GM19239 (cell line): ENCODE measurements around the gene DPF1.
A peak's percentile ranks its signal among the peaks of the same experiment; 100 is the strongest.
"Not testable (repeated sequence)": the region's sequence is repeated elsewhere in the genome, so short reads cannot be mapped to it uniquely, and the experiment has no call there.

Experiments
- DNase-seq: peaks from one replicate; pipeline ENCODE4 v3.0.0; 2011; ENCODE audit warnings: low spot score; ENCODE audit not compliant: insufficient read length
- FAIRE-seq: peaks from 2 replicates; lab custom pipeline; 2011; peaks lifted over from hg19 to GRCh38; lab: Jason Lieb, UNC

The DPF1 gene

DNA sequence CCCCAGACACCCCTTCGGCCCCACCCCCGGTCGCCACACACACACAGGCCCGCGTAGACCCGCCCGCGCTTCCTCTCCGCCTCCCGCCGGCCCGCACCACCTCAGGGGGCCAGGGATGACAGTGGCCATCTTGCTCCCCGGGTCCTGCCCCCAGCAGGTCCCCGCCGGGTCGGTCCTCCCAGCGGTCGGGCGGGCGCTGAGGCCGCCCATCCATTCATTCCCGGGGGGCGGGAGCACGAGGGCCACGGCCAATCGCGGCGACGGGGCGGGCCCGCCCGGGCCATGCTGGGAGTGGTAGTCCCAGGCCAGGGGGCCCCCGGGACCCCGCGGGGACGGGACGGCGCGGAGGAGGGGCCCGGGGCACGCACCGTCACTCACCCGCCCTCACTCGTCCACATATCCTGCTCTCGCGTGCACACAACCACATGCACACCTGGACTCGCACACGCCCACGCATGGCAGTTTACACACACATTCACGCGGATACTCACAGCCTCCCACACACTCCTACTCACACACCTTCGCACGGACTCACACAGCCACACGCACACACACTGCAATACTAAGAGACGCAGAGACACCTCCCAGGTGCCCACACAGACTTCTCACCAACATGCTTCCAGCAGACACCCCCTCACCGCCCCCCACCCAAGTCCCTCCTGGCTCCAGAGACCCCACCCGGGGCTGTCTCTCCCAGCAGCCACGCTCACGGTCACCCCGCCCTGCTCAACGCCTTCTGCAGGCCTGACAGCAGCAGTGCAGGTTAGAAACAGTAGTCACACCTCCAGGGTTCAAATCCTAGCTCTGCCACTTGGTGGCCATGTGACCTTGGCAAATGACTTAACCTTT lies at the start of gene DPF1:
Gene DPF1, minus strand, starts transcription at position 209 of the 849 bp plus-strand sequence. Its CDS starts 80 bp downstream, at position 129.
- DNase-seq, result peak; percentile 96
- FAIRE-seq, result peak; percentile 65

DNA sequence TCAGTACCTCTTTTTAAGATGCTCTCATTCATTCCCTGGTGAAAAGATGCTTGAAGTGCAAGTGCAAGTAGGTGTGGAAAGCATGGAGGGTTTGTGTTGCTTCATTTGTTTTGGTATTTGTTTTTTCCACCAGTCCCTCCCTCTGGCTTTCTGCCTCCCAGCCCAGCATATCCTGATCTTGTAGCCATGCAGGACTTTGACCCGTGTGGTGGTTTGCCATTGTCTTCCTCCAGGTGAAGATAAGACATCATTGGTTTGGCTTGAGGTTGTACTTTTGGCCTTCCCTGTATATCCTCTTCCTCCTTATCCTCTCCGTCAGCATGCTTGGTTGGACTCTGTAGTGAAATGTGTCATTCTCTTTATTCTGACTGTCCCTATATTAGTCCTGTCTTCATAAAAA lies 49.5 kb upstream of the DPF1 start:
- DNase-seq (no peak), FAIRE-seq (no peak)

DNA sequence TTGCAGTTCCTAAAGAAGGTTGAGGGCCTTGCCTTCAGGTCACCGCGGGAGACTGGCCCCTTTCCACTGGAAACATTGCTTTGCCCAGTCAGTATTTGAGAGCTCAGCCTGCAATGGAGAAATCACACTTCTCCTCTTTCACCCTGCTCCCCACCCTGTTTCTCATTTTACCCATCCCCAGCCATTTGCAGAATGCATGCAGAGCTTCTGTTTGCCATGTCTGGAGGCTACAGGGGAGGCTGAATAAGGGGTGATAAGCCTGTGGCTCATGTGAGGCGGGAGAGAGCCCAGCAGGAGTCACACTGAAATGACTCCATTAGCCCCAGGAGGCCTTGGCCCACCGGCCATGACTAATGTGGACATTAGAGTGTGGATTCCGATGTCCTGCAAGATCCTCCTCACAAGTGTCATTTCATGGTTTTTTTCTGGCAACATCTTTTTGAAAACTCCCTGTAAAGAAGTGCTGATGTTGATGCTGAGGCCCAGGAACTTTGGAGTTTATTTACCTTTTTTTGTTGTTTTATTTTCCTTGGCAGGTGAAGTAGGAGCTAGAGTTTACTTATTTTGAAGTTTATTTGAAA lies 46.7 kb upstream of the DPF1 start:
- FAIRE-seq (no peak), DNase-seq (no peak)

DNA sequence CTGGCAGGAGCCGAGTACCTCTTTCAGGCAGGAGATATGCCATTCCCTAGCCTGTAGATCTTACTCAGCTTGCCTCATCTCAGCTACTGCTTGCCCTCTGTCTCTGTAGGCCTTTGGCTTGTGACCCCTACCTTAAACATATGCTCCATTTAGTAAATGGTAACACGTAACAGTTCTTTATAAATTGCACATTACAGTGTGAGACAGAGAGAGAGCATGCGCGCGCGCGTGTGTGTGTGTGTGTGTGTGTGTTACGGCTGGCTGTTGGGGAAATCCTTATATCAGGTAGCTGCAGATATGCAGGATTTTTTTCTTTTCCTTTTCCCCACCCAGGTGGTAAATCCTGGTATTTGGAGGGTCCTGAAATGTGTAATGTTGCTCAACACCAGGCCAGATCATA lies 44.5 kb upstream of the DPF1 start:
- DNase-seq (no peak), FAIRE-seq (no peak)

DNA sequence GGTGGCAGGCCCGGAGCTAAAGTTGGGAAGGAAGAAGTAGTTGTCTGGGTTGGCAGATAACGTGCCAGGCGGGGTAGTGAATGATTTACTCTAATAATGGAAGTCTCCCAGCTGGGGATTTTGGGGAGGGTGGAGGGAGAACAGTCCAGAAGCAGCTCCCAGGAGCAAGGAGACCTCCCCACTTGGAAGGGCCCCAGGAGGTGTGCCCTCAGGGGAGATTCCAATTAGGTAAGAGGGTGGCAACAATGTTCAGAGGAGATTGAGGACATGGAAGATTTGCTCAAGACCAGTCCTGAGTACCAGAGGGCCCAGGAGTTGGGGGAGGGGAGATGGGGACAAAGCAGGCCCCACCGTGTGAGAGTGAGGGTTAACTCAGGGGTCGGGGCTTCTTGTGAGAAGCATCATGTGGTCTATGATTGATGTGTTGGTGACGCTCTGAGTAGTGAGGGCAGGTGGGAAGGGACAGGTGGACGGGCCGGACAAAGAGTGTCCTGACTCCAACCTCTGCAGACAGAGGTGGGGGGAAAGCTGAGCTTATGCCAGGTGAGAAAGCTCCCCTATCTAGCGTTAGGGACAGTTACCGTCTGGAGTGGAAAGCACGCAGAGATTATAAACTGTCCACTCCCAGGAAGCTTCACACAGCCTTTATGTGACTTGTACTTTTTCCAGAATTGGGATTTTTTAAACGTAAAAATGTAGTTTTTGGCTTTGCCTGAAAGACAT lies 43.9 kb upstream of the DPF1 start:
- no peak for FAIRE-seq
- no peak for DNase-seq

DNA sequence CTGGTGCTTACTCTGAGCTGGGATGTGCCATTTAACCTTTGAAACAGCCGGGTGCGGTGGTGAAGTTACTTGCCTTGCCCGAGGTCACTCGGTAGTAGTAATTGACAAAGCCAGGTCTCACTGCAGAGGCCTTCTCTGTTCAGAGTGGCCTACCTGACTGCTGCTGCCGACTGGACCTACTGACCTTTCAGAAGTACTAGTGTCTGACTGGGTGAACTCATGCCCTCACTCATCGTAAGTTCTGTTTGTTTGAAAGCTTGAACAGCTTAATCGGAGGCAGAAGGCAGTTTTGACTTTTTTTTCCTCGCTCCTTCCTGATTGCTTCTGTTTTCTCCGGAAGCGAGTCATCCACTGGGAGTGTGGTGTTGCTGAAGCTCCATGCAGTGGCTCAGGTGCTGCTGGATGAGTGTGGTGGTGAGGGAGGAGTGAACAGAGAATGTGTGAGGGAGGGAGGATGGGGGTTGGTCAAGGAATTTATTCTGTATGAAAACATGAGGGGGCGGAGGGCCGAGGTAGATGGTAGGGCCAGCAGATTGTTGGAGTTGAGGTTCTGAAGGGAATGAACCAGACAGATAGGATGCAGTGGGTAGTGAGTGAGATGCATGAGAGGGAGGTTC lies 43.1 kb upstream of the DPF1 start:
- DNase-seq, result no peak

DNA sequence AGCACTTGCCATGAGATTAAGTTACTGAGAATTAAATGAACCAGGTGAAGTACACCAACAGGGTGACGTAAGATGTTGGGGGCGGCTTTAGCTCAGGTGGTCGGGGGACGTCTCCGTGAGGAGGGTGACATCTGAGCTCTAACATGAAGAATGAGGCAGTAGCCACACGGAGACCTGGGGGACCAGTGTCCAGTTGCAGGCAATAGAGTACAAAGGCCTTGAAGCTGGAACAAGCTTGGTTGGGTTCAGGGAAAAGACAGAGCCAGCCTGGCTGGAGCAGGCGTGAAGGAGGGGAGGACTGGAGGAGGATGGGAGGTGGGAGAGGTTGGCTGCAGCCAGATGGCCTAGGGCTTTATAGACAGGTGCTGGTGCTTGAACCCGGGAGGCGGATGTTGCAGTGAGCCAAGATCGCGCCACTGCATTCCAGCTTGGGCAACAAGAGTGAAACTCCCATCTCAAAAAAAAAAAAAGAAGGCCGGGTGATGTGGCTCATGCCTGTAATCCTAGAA lies 42.0 kb upstream of the DPF1 start:
- DNase-seq, result no peak
- FAIRE-seq, result no peak

More for the DNA sequence above, 43.1 kb upstream of the DPF1 start:
- FAIRE-seq, result no peak

DNA sequence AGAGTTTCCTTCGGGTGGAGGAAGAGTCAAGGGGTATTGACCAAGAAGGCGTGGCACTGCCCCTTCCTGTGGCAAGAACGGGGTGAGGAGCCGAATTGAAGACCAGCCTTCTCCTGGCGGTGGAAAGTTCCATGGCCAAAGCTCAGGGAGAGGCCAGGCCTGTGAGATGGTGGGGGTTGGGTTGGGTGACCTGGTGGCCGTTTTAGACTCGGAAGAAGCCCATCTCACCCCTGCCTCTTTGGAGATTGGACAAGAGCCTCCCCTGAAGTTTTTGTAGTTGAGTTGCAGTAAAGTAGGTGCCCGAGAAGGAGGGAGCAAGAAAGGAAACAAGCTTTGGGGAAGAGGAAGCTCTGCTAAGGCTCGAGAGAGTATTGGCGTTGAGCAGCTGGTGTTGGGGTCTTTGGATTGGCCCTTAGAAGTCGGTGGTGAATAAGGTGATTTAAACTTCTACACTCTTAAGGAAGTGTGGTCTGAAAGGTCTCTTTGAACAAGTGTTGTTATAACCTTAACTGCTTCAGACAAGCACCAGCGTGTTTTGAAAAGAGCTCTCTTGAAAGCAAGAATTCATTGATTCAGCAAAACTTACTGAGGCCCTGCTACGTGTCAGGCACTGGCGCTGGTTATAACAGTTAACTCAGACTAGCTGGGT lies 41.3 kb upstream of the DPF1 start:
- DNase-seq (no peak), FAIRE-seq (no peak)

DNA sequence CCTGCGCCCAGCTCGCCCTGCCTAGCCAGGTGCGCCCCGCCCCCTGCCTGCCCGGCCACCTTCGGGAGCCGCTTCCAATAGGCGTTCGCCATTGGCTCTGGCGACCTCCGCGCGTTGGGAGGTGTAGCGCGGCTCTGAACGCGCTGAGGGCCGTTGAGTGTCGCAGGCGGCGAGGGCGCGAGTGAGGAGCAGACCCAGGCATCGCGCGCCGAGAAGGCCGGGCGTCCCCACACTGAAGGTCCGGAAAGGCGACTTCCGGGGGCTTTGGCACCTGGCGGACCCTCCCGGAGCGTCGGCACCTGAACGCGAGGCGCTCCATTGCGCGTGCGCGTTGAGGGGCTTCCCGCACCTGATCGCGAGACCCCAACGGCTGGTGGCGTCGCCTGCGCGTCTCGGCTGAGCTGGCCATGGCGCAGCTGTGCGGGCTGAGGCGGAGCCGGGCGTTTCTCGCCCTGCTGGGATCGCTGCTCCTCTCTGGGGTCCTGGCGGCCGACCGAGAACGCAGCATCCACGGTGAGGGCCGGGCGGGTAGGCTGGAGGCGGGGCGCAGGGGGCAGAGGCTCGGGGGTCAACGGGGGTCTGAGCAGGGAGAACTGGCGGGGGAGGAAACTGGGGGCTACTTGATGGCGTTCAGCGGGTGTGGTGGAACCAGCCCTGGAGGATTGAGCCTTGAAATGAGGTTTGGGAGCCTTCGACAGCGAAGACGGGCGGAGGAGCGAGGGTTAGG lies 40.6 kb upstream of the DPF1 start, which contains the start of gene SPINT2:
Gene SPINT2, plus strand, starts transcription at position 88 of the 727 bp plus-strand sequence. Its CDS starts 320 bp downstream, at position 408.
- FAIRE-seq, result no peak
- DNase-seq, result no peak

DNA sequence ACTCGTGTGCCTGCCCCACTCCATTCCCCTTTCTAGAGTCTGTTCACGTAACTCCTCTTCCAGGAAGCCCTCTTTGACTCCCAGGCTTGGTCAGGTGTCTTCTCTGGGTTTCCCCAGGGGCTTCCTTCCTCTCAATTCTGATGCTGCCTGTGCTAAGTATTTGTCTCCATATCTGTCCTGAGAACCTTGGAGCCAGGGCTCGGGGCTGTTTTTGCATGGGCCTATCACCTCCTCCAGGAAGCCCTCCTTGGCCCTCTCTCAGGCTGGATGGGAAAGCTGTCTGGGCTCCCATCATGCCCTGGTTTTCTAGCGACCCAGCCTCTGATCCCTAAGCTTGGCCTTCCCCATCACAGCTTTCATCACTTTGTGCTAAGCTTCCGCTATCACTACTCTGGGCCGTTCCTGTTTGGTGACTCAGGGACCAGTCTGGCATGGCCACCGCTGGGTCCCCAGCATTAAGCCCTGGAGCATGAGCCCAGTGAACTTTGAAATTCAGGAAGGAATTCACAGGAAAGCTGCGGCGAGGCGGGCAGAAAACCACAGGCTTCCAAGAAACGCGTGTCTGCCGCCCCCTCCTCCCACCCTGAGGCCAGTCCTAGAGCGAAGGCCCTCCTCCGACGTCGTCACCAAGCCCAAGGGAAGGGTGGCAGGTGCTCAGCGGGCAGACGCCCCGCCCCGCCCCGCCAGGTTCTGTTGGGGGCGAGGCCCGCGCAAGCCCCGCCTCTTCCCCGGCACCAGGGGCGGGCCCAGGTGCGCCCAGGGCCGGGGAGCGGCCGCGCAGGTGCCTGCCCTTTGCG lies 39.9 kb upstream of the DPF1 start:
- FAIRE-seq, result no peak
- no peak for DNase-seq

DNA sequence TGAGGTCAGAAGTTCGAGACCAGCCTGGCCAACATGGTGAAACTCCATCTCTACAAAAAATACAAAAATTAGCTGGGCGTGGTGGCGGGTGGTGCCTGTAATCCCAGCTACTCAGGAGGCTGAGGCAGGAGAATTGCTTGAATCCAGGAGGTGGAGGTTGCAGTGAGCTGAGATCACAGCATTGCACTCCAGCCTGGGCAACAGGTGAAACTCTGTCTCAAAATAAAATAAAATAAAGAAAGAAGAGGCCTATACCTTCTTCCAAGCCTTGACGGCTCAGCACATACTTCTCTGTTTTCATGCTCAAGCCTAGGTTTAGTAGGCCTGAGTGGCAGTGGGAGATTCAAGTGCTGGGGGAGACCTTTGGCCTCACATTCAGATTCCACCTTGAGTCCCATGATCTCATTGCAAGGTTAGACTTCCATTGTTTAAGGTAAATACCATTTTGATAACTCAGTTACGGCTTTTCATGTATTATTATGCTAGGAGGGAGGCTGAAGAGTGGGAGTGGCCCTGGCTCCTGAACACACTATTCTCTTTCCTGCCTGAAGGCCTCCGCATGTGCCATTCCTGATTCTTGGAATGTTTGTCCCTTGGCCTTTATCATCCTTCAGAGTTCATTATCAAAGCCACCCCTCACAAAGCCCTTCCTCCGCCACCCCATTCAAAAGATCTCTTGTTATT lies 38.7 kb upstream of the DPF1 start:
- no peak for FAIRE-seq
- no peak for DNase-seq

DNA sequence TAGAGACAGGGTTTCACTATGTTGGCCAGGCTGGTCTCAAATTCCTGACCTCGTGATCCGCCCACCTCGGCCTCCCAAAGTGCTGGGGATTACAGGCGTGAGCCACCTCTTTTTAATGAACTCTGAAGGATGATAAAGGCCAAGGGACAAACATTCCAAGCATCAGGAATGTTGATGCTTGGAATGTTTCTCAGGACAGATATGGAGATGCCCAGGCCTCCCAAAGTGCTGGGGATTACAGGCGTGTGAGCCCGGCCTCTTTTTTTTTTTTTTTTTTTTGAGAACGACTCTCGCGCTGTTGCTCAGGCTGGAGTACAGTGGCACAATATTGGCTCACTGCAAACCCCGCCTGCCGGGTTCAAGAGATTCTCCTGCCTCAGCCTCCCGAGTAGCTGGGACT lies 37.9 kb upstream of the DPF1 start:
- FAIRE-seq, DNase-seq: not testable (repeated sequence)

DNA sequence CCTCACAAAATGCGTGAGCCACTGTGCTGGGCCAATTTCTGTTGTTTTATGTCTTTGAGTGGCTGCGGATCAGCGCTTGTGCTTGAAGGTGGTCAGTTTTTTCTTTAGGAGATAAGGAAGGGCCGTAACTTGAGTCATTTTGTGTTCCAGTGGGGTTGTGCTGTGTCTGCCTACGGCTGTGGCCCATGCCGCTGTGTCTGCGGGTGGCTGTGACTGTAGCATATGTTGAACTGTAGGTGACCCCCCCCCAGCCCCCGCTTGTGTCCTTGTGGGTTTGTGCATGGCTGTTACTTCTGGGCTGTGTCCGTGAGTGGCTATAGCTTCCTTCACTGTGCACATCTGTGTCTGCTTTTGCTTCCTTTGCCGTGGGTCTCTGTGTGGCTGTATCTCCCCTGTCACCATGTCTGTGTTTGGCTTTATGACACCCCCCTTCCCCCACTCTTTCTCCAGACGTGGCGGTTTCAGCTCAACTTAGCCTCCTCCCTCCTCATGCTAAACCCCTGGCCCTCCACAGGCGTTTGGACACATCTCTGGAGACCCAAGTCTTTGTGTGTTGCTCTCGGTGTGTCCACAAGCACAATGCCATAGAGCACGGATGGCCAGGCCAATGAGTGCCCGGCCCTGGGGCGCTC lies 31.5 kb upstream of the DPF1 start:
- FAIRE-seq (peak; percentile 31), DNase-seq (no peak)

DNA sequence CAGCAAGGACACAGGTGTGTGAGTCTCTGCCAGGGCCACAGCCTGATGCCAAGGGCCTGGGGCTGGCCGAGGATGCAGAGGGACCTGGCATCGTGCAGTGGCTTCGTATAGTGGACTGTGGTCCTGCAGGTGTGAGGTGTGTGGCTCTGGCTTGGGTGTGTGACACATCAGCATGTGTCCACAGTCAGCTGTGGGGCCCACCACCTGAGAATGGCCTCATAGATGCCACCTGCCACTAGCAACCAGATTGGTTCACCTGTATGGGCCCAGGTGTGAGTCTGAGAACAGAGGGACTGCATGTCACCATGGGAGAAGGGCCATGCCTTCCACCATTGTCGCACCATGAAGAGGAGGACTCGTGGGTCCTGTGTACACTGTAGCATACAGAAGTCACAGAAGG lies 29.8 kb upstream of the DPF1 start:
- DNase-seq, result no peak
- FAIRE-seq, result no peak

DNA sequence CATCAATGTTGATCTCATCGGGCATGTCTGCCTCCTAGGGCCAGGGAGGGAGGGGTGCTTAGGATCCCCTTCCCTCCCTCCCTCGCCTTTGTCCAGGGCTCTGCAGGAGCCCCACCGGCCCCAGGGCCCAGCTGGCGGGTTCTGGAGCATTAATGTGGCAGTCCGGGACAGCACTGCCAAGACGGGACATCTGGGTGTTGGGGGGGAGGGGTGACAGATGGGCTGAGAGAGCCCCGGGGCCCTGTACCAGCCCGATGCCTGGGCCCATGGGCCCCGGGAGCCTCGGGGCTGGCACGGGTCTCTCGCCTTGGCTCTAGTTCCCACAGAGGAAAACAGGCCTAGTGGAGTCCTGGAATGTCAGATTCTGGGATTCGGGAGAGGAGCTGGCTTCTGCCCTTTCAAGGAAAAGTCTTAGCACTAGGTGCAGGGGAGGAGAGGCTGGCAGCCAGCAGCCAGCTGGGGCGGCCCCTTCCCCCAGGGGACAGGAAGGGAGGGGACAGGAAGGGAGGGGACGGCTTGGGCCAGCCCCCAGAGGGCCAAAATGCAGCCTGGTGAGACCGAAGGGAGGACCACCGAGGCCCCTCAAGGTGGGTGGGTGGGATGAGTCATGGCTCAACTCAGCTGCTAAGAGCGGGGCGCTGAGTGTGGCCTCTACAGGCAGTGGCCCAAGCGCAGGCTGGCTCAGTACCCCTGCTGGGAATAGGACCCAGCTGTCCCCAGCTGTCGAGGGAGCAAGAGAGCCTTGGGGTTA lies 29.1 kb upstream of the DPF1 start:
- DNase-seq (no peak), FAIRE-seq (peak; percentile 11)

DNA sequence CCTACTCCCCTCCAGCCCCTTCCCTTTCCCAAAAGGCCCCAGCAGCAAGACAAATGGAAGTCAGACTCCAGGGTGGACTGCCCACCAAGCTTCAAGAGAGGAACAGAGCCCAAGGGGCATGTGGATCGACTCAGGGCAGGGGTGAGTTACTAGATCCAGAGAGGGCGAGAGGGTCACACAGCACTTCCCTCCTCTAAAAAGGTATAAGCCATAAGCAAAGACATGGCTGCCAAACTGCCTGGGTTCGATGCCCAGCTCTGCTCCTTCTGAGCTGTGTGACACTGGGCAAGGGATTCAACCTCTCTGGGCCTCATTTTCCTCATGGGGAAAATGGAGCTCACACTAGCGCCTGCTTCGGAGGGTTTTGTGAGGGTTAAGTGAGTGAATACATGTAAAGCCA lies 28.4 kb upstream of the DPF1 start:
- DNase-seq (no peak), FAIRE-seq (no peak)

DNA sequence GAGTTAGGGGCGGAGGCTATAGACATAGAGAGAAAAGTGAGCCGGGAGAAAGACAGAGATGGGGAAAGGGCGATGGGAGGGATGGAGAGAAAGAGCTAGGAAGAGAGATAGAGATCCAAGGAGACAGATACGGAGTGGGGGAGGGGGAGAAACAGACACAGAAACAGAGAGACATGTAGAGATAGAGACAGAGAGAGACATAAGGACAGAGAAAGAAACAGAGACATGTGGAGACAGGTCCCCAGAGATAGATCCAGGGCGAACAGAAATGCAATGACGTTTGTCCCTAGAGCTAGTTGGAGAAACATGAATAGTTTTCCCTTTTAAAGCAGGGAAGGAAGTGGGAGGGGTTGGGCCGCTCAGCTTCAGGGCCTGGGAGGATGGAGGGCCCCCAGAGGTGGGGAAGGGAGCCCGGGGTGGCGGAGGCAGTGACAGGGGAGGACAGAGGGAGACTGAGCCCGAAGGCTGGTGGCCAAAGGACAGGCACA lies 27.6 kb upstream of the DPF1 start:
- no peak for DNase-seq
- FAIRE-seq, result no peak
